IPS DF 19.7 (cell line): ENCODE results near the gene SH2D2A.

Experiments
- DNase-seq: peaks from one replicate; pipeline ENCODE4 v3.0.0-alpha.2; 2013; ENCODE audit warnings: low read depth, low spot score

The SH2D2A gene

DNA sequence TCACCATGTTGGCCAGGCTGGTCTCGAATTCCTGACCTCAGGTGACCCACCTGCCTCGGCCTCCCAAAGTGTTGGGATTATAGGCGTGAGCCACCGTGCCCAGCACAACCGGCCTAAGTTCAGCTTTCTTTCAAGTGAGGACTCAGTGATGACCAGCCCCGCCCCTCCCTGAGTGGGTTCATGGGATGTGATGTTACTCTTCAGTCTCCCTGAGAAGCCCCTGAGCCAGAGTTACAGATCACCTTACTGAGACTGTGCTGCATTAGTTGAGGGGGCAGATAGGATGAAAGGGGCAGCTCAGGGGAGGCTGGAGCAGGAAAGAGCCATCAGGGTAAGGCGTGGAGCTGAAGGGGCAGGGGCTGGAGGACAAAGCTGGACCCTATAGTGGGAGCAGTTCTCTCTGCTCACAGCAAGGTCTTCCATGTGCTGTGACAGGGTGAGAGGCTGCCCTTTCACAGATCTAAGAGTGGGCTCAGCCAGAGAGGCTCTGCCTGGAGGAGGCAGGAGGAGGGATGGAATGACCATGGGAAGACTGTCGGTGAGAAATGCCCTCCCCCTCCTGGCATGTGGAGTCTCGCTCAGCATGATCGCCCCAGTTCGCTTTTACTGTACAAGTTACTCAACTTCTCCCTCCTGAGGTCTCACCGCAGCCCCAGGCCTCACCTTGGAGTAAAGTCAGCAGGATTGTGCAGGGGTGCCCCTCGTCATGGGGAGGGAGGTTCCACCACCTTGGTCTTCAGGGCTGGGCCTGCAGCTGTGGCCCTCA, 13.4 kb downstream of the SH2D2A start:
- no peak for DNase-seq

DNA sequence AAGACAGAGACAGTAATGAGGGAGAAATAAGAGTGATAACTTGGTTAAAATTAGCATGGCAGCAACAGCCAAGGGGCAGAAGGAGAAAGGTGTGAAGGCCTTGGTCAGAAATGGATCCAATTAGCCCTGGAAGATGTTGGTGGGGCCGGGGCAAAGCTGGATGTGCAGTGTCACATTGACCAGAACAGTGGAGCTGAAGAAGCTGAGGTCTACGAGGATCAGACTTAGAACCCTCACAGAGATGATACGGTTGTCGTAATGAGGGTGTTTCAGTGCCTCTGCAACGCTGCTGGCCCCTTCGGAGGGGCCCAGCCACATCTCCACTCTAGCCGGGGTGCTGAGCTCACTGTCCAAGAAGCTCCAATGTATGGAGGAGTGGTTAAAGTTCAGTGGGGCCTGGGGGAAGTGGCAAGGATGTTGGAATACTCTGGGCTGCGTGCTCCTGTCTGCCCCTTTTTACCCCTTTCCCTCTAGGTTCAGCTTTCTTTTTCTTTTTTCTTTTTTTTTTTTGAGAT, 14.2 kb downstream of the SH2D2A start:
- DNase-seq: no peak

DNA sequence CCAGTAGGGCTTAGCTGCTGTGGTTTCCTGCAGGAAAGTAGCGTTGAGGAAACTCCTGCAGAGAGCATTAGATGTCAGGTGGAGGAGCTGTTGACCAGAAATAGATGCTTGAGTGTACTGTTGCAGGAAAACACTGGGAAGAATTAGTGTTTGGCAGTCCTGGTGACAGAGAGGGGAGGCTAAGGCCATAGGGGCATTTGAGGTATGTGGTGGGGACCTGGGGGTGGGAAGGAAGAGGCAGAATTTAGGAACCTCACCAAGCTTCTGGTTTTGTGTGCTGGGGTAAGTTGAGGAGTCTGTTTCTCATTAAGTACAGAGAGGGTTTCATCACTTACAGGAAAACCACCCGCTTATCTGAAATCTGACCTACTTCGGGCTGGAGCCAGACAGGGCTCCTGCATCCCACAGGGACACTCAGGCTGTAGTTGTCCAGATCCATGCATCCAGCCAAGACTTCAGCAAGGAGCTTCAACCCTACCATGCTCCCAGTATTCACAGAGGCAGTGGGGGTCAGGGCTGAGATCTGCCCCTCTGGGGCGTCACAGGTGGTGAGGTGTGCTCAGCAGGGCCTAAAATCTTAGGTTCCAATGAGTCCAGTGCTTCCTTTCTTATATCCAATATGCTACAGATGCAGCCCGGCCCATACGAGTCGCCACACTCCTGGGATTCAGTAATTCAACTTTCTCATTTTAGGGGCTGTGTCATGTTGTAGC, 15.1 kb downstream of the SH2D2A start:
- no peak for DNase-seq

DNA sequence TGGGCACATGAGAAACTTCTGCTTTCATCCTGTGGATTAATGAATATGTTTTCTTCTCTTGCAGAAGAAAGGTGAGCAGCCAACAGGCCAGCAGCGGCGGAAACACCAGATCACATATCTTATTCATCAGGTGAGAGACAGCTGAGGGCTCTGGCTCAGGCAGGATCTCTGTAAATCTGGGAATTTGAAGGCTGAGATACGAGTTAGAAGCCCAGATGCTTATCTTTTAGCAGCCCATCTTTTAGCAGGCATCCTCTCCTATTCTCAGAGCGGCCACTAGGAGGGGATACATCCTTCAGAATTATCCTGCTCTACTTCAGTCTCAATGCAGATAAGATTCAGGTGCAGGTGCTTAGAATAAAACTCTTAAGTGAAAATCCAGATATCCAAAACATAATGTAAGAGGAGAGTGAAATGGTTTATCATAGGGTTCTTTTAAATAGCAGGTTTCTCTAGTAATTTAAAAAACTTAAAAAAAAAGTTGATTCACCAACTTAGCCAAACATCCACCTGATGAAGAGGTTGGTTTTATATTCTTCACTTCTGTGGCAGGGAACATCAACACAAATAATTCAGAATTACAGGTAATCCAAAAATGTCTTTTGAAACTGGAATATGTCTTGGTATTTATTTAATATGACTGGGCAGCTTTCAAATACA, 19.3 kb downstream of the SH2D2A start:
- DNase-seq: no peak

DNA sequence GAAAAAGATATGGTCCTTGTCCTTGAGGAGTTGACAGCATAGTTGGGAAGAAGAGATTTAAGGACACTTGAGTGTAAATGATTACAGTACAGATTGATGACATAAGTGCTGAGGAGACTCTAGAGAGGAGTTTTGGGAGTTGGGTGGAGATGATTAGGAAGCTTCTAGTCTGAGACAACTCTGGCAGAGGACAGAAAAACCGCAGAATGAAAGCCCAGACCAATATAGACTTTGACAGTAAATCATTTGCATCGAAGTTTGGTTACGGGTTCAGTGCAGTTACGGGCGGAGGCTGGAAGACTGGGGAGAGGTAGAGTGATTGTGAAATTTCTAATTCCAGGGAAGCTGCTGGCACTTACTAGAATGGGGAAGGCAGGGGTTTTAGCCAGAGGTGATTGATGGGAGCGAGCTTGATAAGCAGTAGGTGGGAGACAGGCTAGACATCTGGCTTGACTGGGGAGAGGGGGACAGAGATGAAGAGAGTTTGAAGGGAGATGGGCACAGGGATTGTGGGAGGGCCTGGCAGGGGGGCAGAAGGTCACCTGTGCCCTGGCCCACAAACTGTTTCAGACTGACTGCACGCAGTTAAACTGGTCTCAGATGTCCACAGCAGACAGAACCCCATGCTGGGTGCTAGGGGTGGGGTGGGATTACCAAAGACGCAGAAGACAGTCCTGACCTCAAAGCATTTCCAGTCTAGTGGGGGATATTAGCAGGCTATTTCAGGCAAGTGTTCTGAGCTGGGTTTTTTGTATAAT, 20.1 kb downstream of the SH2D2A start:
- DNase-seq: no peak

DNA sequence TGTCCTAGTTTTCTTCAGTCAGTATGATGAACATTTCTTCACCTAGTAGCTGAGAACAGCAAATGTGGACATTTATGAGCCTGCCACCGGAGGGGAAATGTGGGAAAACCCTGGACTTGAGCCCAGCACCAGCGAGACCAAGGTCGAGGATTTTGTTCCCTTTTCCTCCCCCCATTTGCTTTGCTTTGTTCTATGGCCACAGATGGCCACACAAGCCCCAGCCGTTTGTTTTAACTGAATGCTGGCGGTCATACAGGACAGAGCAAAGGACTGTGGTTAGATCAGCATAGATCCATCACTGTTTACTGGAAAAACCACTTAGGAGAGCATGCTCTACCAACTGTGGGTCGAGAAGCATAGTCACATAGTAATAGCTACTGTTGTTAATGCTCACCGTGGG, 20.9 kb downstream of the SH2D2A start:
- no peak for DNase-seq

DNA sequence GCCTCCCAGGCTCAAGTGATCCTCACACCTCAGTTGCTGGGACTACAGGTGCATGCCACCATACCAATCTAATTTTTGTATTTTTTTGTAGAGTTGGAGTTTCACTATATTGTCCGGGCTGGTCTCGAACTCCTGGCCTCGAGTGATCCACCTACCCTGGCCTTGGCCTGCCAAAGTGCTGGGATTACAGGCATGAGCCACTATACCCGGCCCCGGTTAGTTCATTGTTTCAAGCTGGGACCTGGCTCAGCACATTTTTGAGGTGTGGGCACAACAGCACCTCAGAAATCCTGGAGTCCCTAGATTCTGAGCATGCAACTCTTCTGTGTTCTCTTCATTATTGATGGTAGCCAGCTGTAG, 21.3 kb downstream of the SH2D2A start:
- no peak for DNase-seq

DNA sequence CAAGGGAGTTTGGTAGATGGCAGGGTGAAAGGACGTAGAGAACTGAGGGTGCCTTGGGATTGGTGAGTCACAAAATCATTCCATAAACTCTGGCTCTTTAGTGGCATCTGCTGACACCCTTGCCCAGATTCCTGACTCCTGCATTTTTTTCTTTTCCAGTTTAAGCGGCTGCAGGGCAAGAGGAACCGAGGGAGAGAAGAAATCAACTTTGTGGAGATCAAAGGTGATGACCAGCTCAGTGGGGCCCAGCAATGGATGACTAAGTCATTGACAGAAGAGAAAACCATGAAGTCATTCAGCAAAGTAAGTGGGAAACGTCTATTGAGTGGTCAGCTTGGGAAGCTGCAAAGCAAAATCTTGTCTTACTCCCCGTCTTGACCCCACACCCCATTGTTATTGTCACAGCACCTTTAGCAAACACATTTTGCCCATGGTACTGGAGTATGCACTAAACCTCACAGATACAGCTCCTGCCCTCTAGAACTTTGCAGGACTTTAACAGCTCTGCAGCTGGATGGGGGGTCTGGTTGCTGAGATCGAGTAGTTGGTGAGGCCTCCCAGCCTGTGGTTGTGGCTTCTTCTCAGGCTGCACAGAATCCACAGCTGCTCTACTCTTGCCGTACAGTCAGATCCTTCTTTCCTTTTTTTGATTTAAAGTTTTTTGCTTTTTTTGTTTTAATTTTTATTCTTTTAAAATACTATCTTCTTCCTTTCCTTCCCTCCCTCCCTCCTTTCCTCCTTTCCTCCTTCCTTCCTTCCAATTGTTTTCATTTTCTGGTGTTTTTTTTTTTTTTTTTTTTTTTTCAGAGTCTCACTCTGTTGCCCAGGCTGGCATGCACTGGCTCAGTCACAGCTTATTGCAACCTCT, 21.9 kb downstream of the SH2D2A start:
- no peak for DNase-seq

DNA sequence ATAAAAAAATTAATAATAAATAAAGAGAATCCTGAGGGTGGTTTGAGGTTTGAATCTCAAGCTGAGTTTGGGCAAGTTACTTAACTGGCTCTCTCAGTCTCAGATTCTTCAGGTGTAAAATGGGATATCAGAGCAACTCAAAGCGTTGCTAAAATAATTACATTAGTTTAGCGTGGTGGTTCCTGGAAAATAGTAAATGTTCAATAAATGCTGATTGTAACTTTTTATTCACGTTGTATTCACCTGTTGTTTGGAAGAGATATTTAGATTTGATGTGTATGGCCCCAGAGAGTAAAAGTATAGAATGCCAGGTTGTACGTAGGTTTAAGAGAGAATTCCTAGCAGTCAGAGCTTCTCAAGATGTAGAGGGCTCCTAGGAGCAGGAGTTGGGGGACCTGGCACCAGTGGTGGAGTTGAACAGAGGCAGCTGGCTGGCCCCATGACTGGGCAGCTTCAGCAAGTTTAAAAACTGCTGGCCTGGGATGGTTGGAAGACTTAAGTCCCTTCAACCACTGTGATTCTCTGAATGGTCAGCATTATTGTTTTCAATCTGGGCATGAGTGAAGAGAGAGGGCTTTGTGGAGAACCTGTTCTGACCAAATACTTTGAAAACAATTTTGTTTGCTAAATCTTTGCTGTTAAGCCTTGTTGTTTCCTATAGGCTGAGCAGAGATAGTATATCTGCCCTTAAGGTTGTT, 26.9 kb downstream of the SH2D2A start:
- no peak for DNase-seq

DNA sequence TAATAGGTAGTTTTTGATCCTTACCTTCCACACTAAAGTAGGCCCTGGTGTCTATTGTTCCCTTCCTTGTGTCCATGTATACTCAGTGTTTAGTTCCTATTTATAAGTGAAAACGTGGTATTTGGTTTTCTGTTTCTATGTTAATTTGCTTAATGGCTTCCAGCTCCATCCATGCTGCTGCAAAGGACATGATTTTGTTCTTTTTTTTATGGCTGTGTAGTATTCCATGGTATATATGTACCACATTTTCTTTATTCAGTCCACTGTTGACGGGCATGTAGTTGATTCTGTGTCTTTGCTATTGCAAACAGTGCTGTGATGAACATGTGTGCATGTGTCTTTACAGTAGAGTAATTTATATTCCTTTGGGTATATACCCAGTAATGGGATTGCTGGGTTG, 28.5 kb downstream of the SH2D2A start:
- DNase-seq: no peak

DNA sequence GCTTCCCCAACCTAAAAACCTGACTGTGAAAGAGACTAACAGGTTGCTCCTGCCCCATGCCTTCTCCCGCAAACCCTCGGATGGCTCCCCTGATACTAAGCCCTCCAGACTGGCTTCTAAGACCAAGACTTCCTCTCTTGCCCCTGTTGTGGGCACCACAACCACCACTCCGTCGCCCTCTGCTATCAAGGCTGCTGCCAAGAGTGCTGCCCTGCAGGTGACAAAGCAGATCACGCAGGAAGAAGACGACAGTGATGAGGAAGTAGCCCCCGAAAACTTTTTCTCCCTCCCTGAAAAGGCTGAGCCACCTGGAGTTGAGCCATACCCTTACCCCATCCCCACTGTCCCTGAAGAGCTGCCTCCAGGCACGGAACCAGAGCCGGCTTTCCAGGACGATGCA, 30.0 kb downstream of the SH2D2A start:
- DNase-seq: no peak

DNA sequence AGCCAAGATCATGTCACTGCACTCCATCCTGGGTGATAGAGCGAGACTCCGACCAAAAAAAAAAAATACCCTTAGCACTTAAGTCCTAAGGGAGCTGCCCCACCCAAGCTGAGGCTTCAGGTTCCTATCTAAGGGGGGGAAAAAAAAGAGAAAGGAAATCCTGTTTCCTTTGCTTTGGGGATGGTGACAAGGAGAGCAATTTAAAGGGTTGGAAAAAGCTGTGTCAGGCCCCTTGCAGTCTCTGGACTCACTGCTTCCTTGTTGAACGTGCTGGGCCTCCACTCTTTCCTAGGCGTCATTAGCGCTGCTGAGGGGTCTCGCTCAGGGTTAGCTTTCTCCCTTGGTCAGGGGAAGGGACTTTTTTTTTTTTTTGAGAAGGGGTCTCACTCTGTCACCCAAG, 31.2 kb downstream of the SH2D2A start:
- DNase-seq: no peak

DNA sequence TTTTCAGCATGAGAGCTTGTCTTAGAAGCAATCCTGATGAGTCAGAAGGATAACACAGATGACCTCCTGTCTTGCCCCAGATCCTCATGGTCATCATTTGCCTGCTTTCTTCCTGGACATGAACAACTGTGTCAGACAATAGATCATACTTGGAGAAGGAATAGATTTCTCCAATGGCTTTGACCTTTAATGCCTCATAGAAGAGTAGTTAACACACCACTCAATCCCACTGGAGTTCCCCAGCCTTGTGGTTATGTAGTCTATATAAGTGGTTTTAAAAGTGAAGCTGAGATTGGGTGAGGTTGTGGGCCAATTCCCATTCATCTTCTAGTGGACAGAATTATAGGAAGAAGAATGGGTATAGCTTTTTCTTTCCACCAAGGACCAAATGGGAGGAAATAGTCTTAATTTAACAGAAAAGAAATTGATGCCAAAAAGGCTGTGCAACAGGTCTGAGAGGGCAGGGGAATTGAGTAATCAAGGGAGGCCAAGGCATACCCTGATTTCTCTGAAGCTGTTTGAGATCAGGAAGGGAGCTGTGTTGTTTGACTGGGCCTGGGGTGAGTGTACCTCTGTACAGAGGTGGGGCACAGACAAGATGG, 35.0 kb downstream of the SH2D2A start:
- DNase-seq: no peak

DNA sequence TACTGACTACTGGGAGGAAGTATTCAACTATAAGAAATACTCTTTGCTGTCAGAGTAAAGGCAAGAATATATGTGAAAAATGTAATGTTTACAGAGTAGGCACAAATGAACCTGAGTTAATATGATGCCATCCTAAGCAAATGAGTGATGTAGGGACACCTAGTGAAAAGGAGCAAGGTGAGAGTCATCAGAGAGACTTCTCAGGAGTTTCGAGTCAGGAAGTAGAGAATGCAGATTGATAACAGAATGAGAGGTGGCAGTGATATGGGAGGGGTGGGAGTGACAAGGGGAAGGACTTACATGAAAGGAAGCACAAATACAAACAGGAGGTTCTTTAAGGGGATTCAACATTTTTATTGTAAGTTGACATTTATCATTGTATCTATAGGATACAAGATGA, 39.1 kb downstream of the SH2D2A start:
- DNase-seq: no peak

DNA sequence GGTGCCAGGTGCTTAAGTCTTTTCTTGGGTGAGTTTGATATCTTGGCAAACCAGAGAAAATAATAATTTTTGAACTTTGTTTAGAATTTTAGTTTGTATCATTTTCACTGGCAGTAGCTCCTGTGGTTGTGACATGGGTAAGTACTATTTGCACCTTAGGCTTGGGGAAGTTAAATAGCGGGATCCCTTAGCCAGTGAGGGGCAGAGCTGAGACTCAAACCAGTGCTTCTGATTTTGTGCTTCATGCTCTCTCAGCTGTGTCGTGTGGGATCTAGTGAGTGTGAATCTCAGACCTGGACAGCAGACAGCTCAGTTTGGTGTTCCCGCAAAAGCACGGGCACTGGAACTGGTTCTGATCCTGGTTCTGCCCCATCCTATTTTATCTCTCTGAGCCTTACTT, 39.7 kb downstream of the SH2D2A start:
- DNase-seq: no peak

DNA sequence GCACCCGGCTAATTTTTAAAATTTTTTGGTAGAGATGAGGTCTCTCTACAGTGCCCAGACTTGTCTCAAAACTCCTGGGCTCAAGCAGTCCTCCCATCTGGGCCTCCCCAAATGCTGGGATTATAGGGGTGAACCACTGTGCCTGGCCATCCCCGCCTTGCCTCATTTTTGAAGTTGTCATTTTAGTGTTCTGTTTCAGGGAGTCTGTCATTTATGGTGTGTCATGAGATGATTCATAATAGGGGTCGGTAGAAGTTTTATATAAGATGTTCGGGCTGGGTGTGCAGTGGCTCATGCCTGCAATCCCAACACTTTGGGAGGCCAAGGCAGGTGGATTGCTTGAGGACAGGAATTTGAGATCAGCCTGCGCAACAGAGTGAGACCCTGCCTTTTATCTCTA, 40.8 kb downstream of the SH2D2A start:
- no peak for DNase-seq

DNA sequence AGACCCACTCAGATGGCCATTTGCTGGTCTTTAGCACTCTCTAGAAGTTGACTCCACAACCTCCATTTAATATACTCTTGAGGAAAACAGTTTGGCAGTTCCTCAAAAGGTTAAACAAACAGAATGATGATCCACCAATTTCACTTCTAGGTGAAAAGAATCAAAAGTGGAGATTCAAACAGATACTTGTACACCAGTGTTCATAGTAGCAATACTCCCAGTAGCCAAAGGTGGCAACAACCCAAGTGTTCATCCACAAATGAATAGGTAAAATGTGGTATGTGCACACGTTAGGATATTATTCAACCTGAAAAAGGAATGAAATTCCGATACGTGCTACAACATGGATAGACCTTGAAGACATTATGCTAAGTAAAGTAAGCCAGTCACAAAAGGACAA, 43.0 kb downstream of the SH2D2A start:
- no peak for DNase-seq

DNA sequence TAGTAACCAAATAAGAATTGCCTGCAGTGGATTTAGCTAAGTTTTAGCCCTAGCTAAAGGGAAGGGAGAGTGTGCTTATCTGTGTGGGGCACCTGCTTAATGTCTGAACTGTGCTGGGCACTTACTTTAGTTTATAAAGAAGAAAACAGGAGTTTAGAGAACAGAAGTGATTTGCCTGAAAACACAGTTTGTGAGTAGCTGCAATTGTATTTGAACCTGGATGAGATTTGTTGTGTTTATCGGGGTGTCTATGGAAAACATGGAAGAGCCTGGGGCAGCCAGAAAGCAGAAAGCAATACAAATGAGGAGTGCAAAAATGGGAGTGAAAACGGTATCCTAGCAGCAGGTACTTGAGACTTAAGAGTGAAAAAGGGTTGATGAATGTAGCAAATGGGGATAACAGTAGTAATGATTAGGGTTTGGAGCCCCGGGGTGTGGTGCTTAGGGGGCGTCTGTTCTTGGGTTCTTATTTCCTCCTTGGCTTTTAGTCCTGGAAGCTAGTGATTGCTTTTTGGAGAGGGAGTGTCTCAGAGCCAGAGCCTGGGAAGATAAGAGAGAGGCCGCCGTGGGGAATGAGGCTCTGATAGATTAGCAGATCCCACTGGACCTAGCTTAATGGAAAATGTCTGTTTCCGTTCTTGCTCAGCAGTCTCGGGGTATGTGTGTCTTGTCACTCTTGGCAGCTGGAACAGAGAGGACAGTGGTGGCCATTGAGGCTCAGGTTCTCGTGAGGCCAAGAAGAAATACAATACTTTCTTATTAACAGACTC, 43.7 kb downstream of the SH2D2A start:
- no peak for DNase-seq

DNA sequence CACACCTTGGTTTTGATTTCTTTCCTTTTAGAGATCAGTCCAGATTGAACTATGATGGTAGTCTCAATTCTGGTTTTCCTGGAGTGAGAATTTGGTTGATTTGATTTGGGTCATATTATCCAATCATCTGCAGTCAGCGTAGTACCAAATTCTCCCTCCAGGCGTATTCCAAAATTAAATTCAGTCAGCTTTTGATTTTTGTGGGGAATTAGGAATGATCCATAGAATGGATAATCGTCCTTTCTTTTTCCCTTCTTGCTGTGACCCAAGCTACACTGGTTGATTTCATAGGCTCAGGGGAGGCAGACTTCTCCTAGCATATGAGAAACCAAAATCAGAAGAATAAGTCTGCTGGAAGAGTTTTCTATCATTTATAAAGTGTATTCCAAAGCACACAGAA, 44.4 kb downstream of the SH2D2A start:
- no peak for DNase-seq
